ENCODE measurements around the gene SUCLG2.

The SUCLG2 gene

GRCh38 chr3:67377299-67377698 lies 277.1 kb downstream of the SUCLG2 start:
- DNase-seq = no peak

- no peak for DNase-seq
These were observed 278.0 kb downstream of the SUCLG2 start for GRCh38 chr3:67376416-67376815.

GRCh38 chr3:67375976-67376375 lies 278.4 kb downstream of the SUCLG2 start:
- no peak for DNase-seq

GRCh38 chr3:67362686-67363085 lies 291.7 kb downstream of the SUCLG2 start:
- no peak for DNase-seq

GRCh38 chr3:67361770-67362169 lies 292.6 kb downstream of the SUCLG2 start:
- DNase-seq = no peak

GRCh38 chr3:67361323-67361722 lies 293.1 kb downstream of the SUCLG2 start:
- DNase-seq = no peak

GRCh38 chr3:67357610-67358458 lies 296.6 kb downstream of the SUCLG2 start:
- DNase-seq = no peak

GRCh38 chr3:67349551-67350174 lies 304.7 kb downstream of the SUCLG2 start:
- DNase-seq = no peak

- no peak for DNase-seq
These were observed 308.3 kb downstream of the SUCLG2 start for GRCh38 chr3:67346081-67346480.

GRCh38 chr3:67335813-67336212 lies 318.6 kb downstream of the SUCLG2 start:
- DNase-seq = no peak

- no peak for DNase-seq
These were observed 319.8 kb downstream of the SUCLG2 start for GRCh38 chr3:67334588-67334987.

GRCh38 chr3:67329358-67329757 lies 325.1 kb downstream of the SUCLG2 start:
- DNase-seq = no peak

- DNase-seq = no peak
These were observed 326.8 kb downstream of the SUCLG2 start for GRCh38 chr3:67327582-67327981.

- no peak for DNase-seq
These were observed 329.2 kb downstream of the SUCLG2 start for GRCh38 chr3:67325231-67325630.

All from activated T-cell treated with anti-CD3 and anti-CD28 coated beads for 4 hours (primary cell).